Smooth muscle cell (in vitro differentiated cells): Measurements from ENCODE around the gene LSP1. TPM values are rescaled to one million over a fixed set of nuclear protein-coding genes. Genes with fewer than 3 reads are reported as not detected.

Experiments
- DNase-seq: peaks from one replicate; lab custom pipeline; 2025; ENCODE audit not compliant: unreplicated experiment; lab: John Stamatoyannopoulos, UW
- H2AFZ ChIP-seq: fragments of 200-600 bp; sonication (generic); 2 replicates; pipeline ENCODE4 v1.6.0; 2016; ENCODE audit warnings: antibody characterized with exemption, low read depth, mild to moderate bottlenecking
- H3F3A ChIP-seq: fragments of 200-600 bp; sonication (generic); 2 replicates; pipeline ENCODE4 v1.6.0; 2017; ENCODE audit warnings: antibody characterized with exemption, low read depth
- H3K27ac ChIP-seq: fragments of 200-600 bp; sonication (generic); 2 replicates; pipeline ENCODE4 v1.5.1; 2016; ENCODE audit warnings: low read depth, mild to moderate bottlenecking
- H3K27me3 ChIP-seq: fragments of 200-600 bp; sonication (generic); 2 replicates; pipeline ENCODE4 v1.6.1; 2016; ENCODE audit warnings: low read depth, mild to moderate bottlenecking
- H3K36me3 ChIP-seq: fragments of 200-600 bp; sonication (generic); 2 replicates; pipeline ENCODE4 v1.5.1; 2016; ENCODE audit warnings: low read depth
- H3K4me1 ChIP-seq: fragments of 200-600 bp; sonication (generic); 2 replicates; pipeline ENCODE4 v1.5.1; 2016; ENCODE audit warnings: low read depth
- H3K4me2 ChIP-seq: fragments of 200-600 bp; sonication (generic); 2 replicates; pipeline ENCODE4 v1.6.0; 2016; ENCODE audit warnings: mild to moderate bottlenecking
- H3K4me3 ChIP-seq: fragments of 200-600 bp; sonication (generic); 2 replicates; pipeline ENCODE4 v1.5.1; 2016; ENCODE audit warnings: mild to moderate bottlenecking
- H3K79me2 ChIP-seq: fragments of 200-600 bp; sonication (generic); 2 replicates; pipeline ENCODE4 v1.6.0; 2016; ENCODE audit warnings: low read depth, mild to moderate bottlenecking
- H3K9ac ChIP-seq: fragments of 200-600 bp; sonication (generic); 2 replicates; pipeline ENCODE4 v1.6.0; 2016; ENCODE audit warnings: low read depth
- H3K9me3 ChIP-seq: fragments of 200-600 bp; sonication (generic); replicated peaks from 2 replicates; pipeline ENCODE4 v1.5.1; 2016; ENCODE audit warnings: low read depth
- H4K20me1 ChIP-seq: fragments of 200-600 bp; sonication (generic); 2 replicates; pipeline ENCODE4 v1.6.0; 2016; ENCODE audit warnings: low read depth
- WGBS: methylation state at CpG from one replicate; pipeline ENCODE4 v1.1.7; 2016; ENCODE audit warnings: low lambda C conversion rate; 5-methylcytosine and 5-hydroxymethylcytosine counted together
- polyA plus RNA-seq: library from polyadenylated mRNA; unstranded; fragments of >200 nt; fragmentation: Nextera tagmentation; extraction: Ambion mirVana; gene quantifications from 2 replicates; pipeline ENCODE4 v1.2.1, GENCODE V29; 2016
- total RNA-seq: library from RNA; depleted of rRNA; stranded (reverse); fragments of >200 nt; gene quantifications from 2 replicates; pipeline ENCODE4 v1.2.3, GENCODE V29; 2014
- TF ChIP-seq, protein P1 (sequence below): fragments of 200-600 bp; sonication (generic); IDR thresholded peaks from 2 replicates; pipeline ENCODE4 v1.5.1; 2017; ENCODE audit warnings: borderline replicate concordance, mild to moderate bottlenecking, antibody characterized with exemption; ENCODE audit not compliant: insufficient read depth, poor library complexity, severe bottlenecking

LSP1 gene
- total and polyA plus RNA-seq, 2 experiments from 2014 or later, result 2.1 to 13.7 TPM

- Histone ChIP-seq H3F3A (no peaks in the 10 kb centered on the region), H3K79me2 (no peaks in the 10 kb centered on the region), H3K4me3 (no peak overlapping the region), H2AFZ (no peak overlapping the region), H3K36me3 (no peaks in the 10 kb centered on the region), H4K20me1 (no peaks in the 10 kb centered on the region), H3K27ac (no peak overlapping the region), H3K4me1 (no peaks in the 10 kb centered on the region), H3K9ac (no peak overlapping the region), H3K4me2 (no peak overlapping the region), H3K27me3 (no peaks in the 10 kb centered on the region), H3K9me3 (no peaks in the 10 kb centered on the region)
- no peak for DNase-seq
- TF ChIP-seq, protein P1, sequence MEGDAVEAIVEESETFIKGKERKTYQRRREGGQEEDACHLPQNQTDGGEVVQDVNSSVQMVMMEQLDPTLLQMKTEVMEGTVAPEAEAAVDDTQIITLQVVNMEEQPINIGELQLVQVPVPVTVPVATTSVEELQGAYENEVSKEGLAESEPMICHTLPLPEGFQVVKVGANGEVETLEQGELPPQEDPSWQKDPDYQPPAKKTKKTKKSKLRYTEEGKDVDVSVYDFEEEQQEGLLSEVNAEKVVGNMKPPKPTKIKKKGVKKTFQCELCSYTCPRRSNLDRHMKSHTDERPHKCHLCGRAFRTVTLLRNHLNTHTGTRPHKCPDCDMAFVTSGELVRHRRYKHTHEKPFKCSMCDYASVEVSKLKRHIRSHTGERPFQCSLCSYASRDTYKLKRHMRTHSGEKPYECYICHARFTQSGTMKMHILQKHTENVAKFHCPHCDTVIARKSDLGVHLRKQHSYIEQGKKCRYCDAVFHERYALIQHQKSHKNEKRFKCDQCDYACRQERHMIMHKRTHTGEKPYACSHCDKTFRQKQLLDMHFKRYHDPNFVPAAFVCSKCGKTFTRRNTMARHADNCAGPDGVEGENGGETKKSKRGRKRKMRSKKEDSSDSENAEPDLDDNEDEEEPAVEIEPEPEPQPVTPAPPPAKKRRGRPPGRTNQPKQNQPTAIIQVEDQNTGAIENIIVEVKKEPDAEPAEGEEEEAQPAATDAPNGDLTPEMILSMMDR, result no peak
- 80% methylated on average over 50 of the region's 50 CpGs for WGBS
Observed at GRCh38 chr11:1870721-1871466, 18.0 kb downstream of the LSP1 start.

- TF ChIP-seq, protein P1, result no peak
- Histone ChIP-seq H2AFZ (no peak overlapping the region), H3K79me2 (no peaks in the 10 kb centered on the region), H3K4me1 (peaks cover 2% of the 10 kb centered on the region), H3K36me3 (no peaks in the 10 kb centered on the region), H3K27ac (no peak overlapping the region), H3K9ac (no peak overlapping the region), H3K4me2 (no peak overlapping the region), H3F3A (no peaks in the 10 kb centered on the region), H3K4me3 (no peak overlapping the region), H3K9me3 (no peaks in the 10 kb centered on the region), H4K20me1 (no peaks in the 10 kb centered on the region), H3K27me3 (no peaks in the 10 kb centered on the region)
- WGBS, result 94% methylated on average over 15 of the region's 15 CpGs
- no peak for DNase-seq
Observed at GRCh38 chr11:1871531-1871930, 18.6 kb downstream of the LSP1 start.

GRCh38 chr11:1872267-1872985 lies 19.5 kb downstream of the LSP1 start:
- no peak for DNase-seq
- TF ChIP-seq, protein P1, result no peak
- 86% methylated on average over 24 of the region's 25 CpGs for WGBS

More at GRCh38 chr11:1872267-1872985, 19.5 kb downstream of the LSP1 start:
- Histone ChIP-seq H3K27ac (no peak overlapping the region), H3K4me2 (no peak overlapping the region), H3K27me3 (no peaks in the 10 kb centered on the region), H3K9me3 (no peaks in the 10 kb centered on the region), H3K4me1 (peaks cover 6% of the 10 kb centered on the region), H3F3A (no peaks in the 10 kb centered on the region), H4K20me1 (no peaks in the 10 kb centered on the region), H2AFZ (no peak overlapping the region), H3K79me2 (no peaks in the 10 kb centered on the region), H3K9ac (no peak overlapping the region), H3K4me3 (no peak overlapping the region), H3K36me3 (no peaks in the 10 kb centered on the region)
